ENCODE measurements around the gene OR14A2.

- TF ChIP-seq CTCF (IDR thresholded peaks at IDR 0.05; ENCODE audit: insufficient read depth, low read depth, low read length) (no peak), EZH2 (IDR thresholded peaks at IDR 0.05; ENCODE audit: insufficient read depth, low read length) (no peak)
These were observed 67.8 kb downstream of the OR14A2 start for GRCh38 chr1:247680171-247680570.

Measured in astrocyte (in vitro differentiated cells and primary cell).